ENCODE results near the gene CXXC1.

- TF ChIP-seq ZNF274 (IDR thresholded peaks at IDR 0.05; ENCODE audit: low read depth, low read length) (no peak), SUZ12 (IDR thresholded peaks at IDR 0.05; ENCODE audit: extremely low read depth, insufficient read depth, insufficient read length) (no peak), YY1 (IDR thresholded peaks at IDR 0.05; ENCODE audit: insufficient read depth, insufficient read length) (no peak)
Measured at GRCh38 chr18:50284255-50284885, 3.1 kb downstream of the CXXC1 start.

Data from NT2/D1 (cell line).